Heart left ventricle (tissue), 16 donors: ENCODE measurements around the gene PROKR2. TPM values are rescaled to one million over a fixed set of nuclear protein-coding genes. Genes with fewer than 3 reads are reported as not detected.

Experiments used
- ATAC-seq, 4 donors: fragments of 200-7000 bp; cut with Tn5 transposase; one replicate each; pipeline ENCODE4 v1.9.1; 2020 to 2022; ENCODE audit warnings: moderate library complexity in 4 of 4, mild to moderate bottlenecking in 3 of 4, moderate number of reproducible peaks in 1 of 4
- DNase-seq, 5 donors: peaks; one replicate each; pipeline ENCODE4 v3.0.0-alpha.2; 2020
- H3K27ac ChIP-seq, 12 donors: fragments of 200-600 bp; sonication (generic) in 4 of 12; one replicate each; pipeline versions ENCODE4 v1.5.0 to v1.8.0; 2016 to 2022; ENCODE audit warnings: mild to moderate bottlenecking in 2 of 12
- H3K27me3 ChIP-seq, 9 donors: fragments of 200-600 bp; sonication (generic) in 2 of 9; one replicate each; pipeline versions ENCODE4 v1.5.1 to v1.8.0; 2016 to 2022; ENCODE audit warnings: mild to moderate bottlenecking in 3 of 9
- H3K36me3 ChIP-seq, 9 donors: fragments of 200-600 bp; sonication (generic) in 2 of 9; one replicate each; pipeline versions ENCODE4 v1.5.0 to v1.8.0; 2018 to 2022; ENCODE audit warnings: mild to moderate bottlenecking in 2 of 9
- H3K4me1 ChIP-seq, 12 donors: fragments of 200-600 bp; sonication (generic) in 4 of 12; one replicate each; pipeline versions ENCODE4 v1.5.0 to v1.8.0; 2016 to 2022; ENCODE audit warnings: mild to moderate bottlenecking in 3 of 12
- H3K4me3 ChIP-seq, 12 donors: fragments of 200-600 bp; sonication (generic) in 4 of 12; one replicate each; pipeline versions ENCODE4 v1.5.0 to v1.8.0; 2017 to 2022; ENCODE audit warnings: mild to moderate bottlenecking in 9 of 12, moderate library complexity in 4 of 12
- H3K9me3 ChIP-seq, 12 donors: fragments of 200-600 bp; sonication (generic) in 4 of 12; one replicate each; pipeline versions ENCODE4 v1.5.0 to v1.8.0; 2016 to 2022; ENCODE audit warnings: mild to moderate bottlenecking in 1 of 12
- CTCF ChIP-seq, 12 donors: fragments of 200-600 bp; sonication (generic) in 4 of 12; IDR thresholded peaks; one replicate each; pipeline versions ENCODE4 v1.5.0 to v1.8.0; 2018 to 2022; ENCODE audit warnings: antibody characterized with exemption in 12 of 12, mild to moderate bottlenecking in 5 of 12
- POLR2A ChIP-seq, 2 donors: fragments of 450-650 bp; IDR thresholded peaks; one replicate each; pipeline ENCODE4 v1.6.1; 2017; ENCODE audit warnings: antibody characterized with exemption in 2 of 2, mild to moderate bottlenecking in 2 of 2, moderate library complexity in 2 of 2
- WGBS, 4 donors: extraction: QIAGEN DNeasy Blood & Tissue Kit in 2 of 4; methylation state at CpG; one replicate each; pipeline versions ENCODE4 v1.1.5 to v1.1.7; 2013 to 2018; 5-methylcytosine and 5-hydroxymethylcytosine counted together
- intact Hi-C, 10 donors: fragments of 100-400 bp; cut with DNase I; formaldehyde crosslinking; loops; one replicate each; pipeline versions ENCODE4 v1.11.1 to v1.14.2; 2022
- polyA plus RNA-seq, 2 donors: library from polyadenylated mRNA; stranded (reverse); fragments of 200-250 nt; gene quantifications; one replicate each; pipeline ENCODE4 v1.2.3, GENCODE V29; 2013
- total RNA-seq, 9 donors: library from RNA; depleted of rRNA in 2 of 9; stranded (reverse); fragments of >200 nt in 2 of 9; fragmentation: NEBNext Ultra II Directional in 3 of 9; extraction: Animal tissue kit (Norgen Biotek cat#: 25700) in 3 of 9; gene quantifications; one replicate each; pipeline versions ENCODE4 v1.1.0 to v1.2.4, GENCODE V29; 2016 to 2023
- donor health status: ischemic (EF 13 %, LVEDD 7.1; RV severe dilation, severe dysfunction).
- donor health status: healthy with polysubstance abuse.
- donor health status: DM: no; HTN: yes; CAD: no.
- donor health status: DM: no; HTN: no; CAD: no.
- donor health status: ischemic (EF 25% LVEDD 6.9; RV normal size, moderate dysfunction).
- donor health status: ischemic (EF 25% LVEDD 5.7; RV mildly dilated, moderate dysfunction).
- donor health status: healthy.
- donor health status: DM: yes; HTN: yes; CAD: no.
- donor health status: ischemic (EF 35%, LVEDD 5.7; RV mildly dilated, moderate dysfunction).
- donor health status: nonischemic (EF 11% LVEDD 7.7; RV severe dilation, severe dysfunction).
- donor health status: DM: yes; HTN: yes; CAD: no.
- donor health status: PGD.
- donor health status: ischemic (EF 29% LVEDD 5.4; RV normal size, mild dysfunction).
- donor health status: nonischemic (EF 23%, LVEDD 6.1; RV moderate dilation, normal function).

Gene PROKR2
- total and polyA plus RNA-seq, 11 donors = not detected

GRCh38 chr20:5362771-5363170, 46.0 kb upstream of the PROKR2 start:
- intact Hi-C loops = no loop called here
- no peaks in the 10 kb centered on the region for H3K4me1 ChIP-seq
- no peak for DNase-seq
- no peak for ATAC-seq
- H3K27me3 ChIP-seq = no peaks in the 10 kb centered on the region
- 27 to 41% (median 33%) methylated on average over 2 of the region's 2 CpGs for WGBS, 4 donors
- no peaks in the 10 kb centered on the region for H3K36me3 ChIP-seq
- H3K9me3 ChIP-seq = peaks cover 0 to 17% (median 0%) of the 10 kb centered on the region in 12 donors
- H3K27ac ChIP-seq = no peak overlapping the region
- H3K4me3 ChIP-seq = no peak overlapping the region
- TF ChIP-seq POLR2A (IDR thresholded peaks at IDR 0.05) (no peak), CTCF (IDR thresholded peaks at IDR 0.05) (no peak)

- Histone ChIP-seq H3K4me1 (no peaks in the 10 kb centered on the region), H3K4me3 (no peak overlapping the region), H3K9me3 (peaks cover 0 to 15% (median 0%) of the 10 kb centered on the region in 12 donors), H3K27ac (no peak overlapping the region), H3K27me3 (no peaks in the 10 kb centered on the region), H3K36me3 (no peaks in the 10 kb centered on the region)
- 52 to 62% (median 59%) methylated on average over 4 of the region's 4 CpGs for WGBS, 4 donors
- no peak for TF ChIP-seq POLR2A (IDR thresholded peaks at IDR 0.05)
- no peak for TF ChIP-seq CTCF (IDR thresholded peaks at IDR 0.05)
- DNase-seq (no peak), ATAC-seq (no peak)
- intact Hi-C loops = no loop called here
These were observed 44.4 kb upstream of the PROKR2 start for GRCh38 chr20:5361176-5361575.

- TF ChIP-seq CTCF (IDR thresholded peaks at IDR 0.05) = no peak
- TF ChIP-seq POLR2A (IDR thresholded peaks at IDR 0.05) = no peak
- no peaks in the 10 kb centered on the region for H3K36me3 ChIP-seq
- intact Hi-C loops = loop anchor here in 1 of 10 donors (10.0 kb wide), 1 partner anchor 63 kb away; no protein-coding TSS in a partner anchor
- peaks cover 0 to 9% (median 0%) of the 10 kb centered on the region in 12 donors for H3K9me3 ChIP-seq
- no peaks in the 10 kb centered on the region for H3K4me1 ChIP-seq
- no peak overlapping the region for H3K27ac ChIP-seq
- ATAC-seq (peak in 1 of 4 donors; percentile 42), DNase-seq (no peak)
- no peak overlapping the region for H3K4me3 ChIP-seq
- 85 to 91% (median 86%) methylated on average over 2 of the region's 2 CpGs for WGBS, 4 donors
- no peaks in the 10 kb centered on the region for H3K27me3 ChIP-seq
These were observed 41.2 kb upstream of the PROKR2 start for GRCh38 chr20:5357946-5358345.

- Histone ChIP-seq H3K4me3 (no peak overlapping the region), H3K9me3 (peaks cover 0 to 9% (median 0%) of the 10 kb centered on the region in 12 donors), H3K27me3 (no peaks in the 10 kb centered on the region), H3K4me1 (no peaks in the 10 kb centered on the region), H3K27ac (no peak overlapping the region), H3K36me3 (no peaks in the 10 kb centered on the region)
- intact Hi-C loops = loop anchor here in 1 of 10 donors (10.0 kb wide), 1 partner anchor 62 kb away; no protein-coding TSS in a partner anchor
- no peak for TF ChIP-seq POLR2A (IDR thresholded peaks at IDR 0.05)
- ATAC-seq (no peak), DNase-seq (no peak)
- 68 to 74% (median 73%) methylated on average over 4 of the region's 4 CpGs for WGBS, 4 donors
These were observed 40.2 kb upstream of the PROKR2 start for GRCh38 chr20:5356941-5357340.

GRCh38 chr20:5354901-5355300, 38.1 kb upstream of the PROKR2 start:
- TF ChIP-seq CTCF (IDR thresholded peaks at IDR 0.05) = no peak
- no peak for TF ChIP-seq POLR2A (IDR thresholded peaks at IDR 0.05)
- peaks cover 0 to 9% (median 0%) of the 10 kb centered on the region in 12 donors for H3K9me3 ChIP-seq
- WGBS, 4 donors = 82 to 86% (median 84%) methylated on average over 2 of the region's 2 CpGs
- H3K4me3 ChIP-seq = no peak overlapping the region
- no peaks in the 10 kb centered on the region for H3K36me3 ChIP-seq
- intact Hi-C loops = loop anchor here in 1 of 10 donors (10.0 kb wide), 1 partner anchor 60 kb away; no protein-coding TSS in a partner anchor
- no peak overlapping the region for H3K27ac ChIP-seq
- no peaks in the 10 kb centered on the region for H3K4me1 ChIP-seq
- no peak for DNase-seq
- no peaks in the 10 kb centered on the region for H3K27me3 ChIP-seq
- ATAC-seq = no peak
